HepG2 (cell line): ENCODE measurements around the gene ACTN4.

ENCODE experiments used
- ARNTL ChIP-seq: sonication (generic); formaldehyde crosslinking; IDR thresholded peaks from 2 replicates; pipeline ENCODE4 v1.4.0; 2020; ENCODE audit warnings: mild to moderate bottlenecking, missing genetic modification reagents
- FOXO4 ChIP-seq: sonication (generic); formaldehyde crosslinking; conservative IDR thresholded peaks from 2 replicates; pipeline ENCODE4 v1.8.1; 2023; ENCODE audit warnings: missing genetic modification reagents
- JUN ChIP-seq: sonication (generic); formaldehyde crosslinking; IDR thresholded peaks from 2 replicates; pipeline ENCODE4 v1.4.0; 2020; ENCODE audit warnings: mild to moderate bottlenecking, missing genetic modification reagents
- MEIS2 ChIP-seq: sonication (generic); formaldehyde crosslinking; IDR thresholded peaks from 2 replicates; pipeline ENCODE4 v1.9.0; 2021; ENCODE audit warnings: mild to moderate bottlenecking, missing genetic modification reagents
- MXD1 ChIP-seq: sonication (generic); formaldehyde crosslinking; IDR thresholded peaks from 2 replicates; pipeline ENCODE4 v1.4.0; 2020; ENCODE audit warnings: mild to moderate bottlenecking, missing genetic modification reagents
- POLR2A ChIP-seq, 2 experiments: IDR thresholded peaks; 2 replicates each; pipeline ENCODE4 v1.6.1; 2011; ENCODE audit warnings: low read depth in 2 of 2, low read length in 2 of 2, mild to moderate bottlenecking in 1 of 2, moderate library complexity in 1 of 2; ENCODE audit not compliant: insufficient read depth in 1 of 2
- POLR2G ChIP-seq: fragments of 200-400 bp; formaldehyde crosslinking; IDR thresholded peaks from 2 replicates; pipeline ENCODE4 v1.6.1; 2018; ENCODE audit warnings: mild to moderate bottlenecking, low read depth, low read length, moderate library complexity
- PRDM15 ChIP-seq: sonication (generic); formaldehyde crosslinking; IDR thresholded peaks from 2 replicates; pipeline ENCODE4 v1.4.0; 2020; ENCODE audit warnings: missing genetic modification reagents
- RFXANK ChIP-seq: IDR thresholded peaks from 2 replicates; pipeline ENCODE4 v1.6.1; 2016
- ZFP1 ChIP-seq: IDR thresholded peaks from 2 replicates; pipeline ENCODE4 v1.6.1; 2016
- ZMYM3 ChIP-seq: sonication (generic); formaldehyde crosslinking; IDR thresholded peaks from 2 replicates; pipeline ENCODE4 v1.5.1; 2020; ENCODE audit warnings: mild to moderate bottlenecking, missing genetic modification reagents
- ZNF580 ChIP-seq: IDR thresholded peaks from 2 replicates; pipeline ENCODE4 v1.6.1; 2016; ENCODE audit warnings: low read depth, borderline replicate concordance

GRCh38 chr19:38690832-38691231 lies 43.4 kb downstream of the ACTN4 start:
- TF ChIP-seq ZMYM3 (CRISPR knock-in tag) (no peak), MXD1 (no peak), ARNTL (CRISPR knock-in tag) (no peak), POLR2G (no peak), MEIS2 (no peak), RFXANK (CRISPR knock-in tag) (no peak), JUN (no peak), ZNF580 (CRISPR knock-in tag) (no peak), POLR2A (IDR thresholded peaks at IDR 0.05; ENCODE audit: insufficient read depth in 1 of 2, low read depth in 2 of 2, low read length in 2 of 2) (no peak), ZFP1 (CRISPR knock-in tag) (no peak), PRDM15 (CRISPR knock-in tag) (no peak), FOXO4 (CRISPR knock-in tag) (no peak)
